ENCODE measurements around the gene KL. TPM values are rescaled to one million over a fixed set of nuclear protein-coding genes. Genes with fewer than 3 reads are reported as not detected.

The KL gene
- polyA plus RNA-seq, 2 of the 4 experiments (the other 2 are of a cell fraction), result 0.01 TPM; not detected in 1

GRCh38 chr13:33072282-33072681, 56.1 kb downstream of the KL start:
- no peak for FAIRE-seq
- ChIA-PET CTCF (no interaction called here), POLR2A (no interaction called here)
- TF ChIP-seq POLR2A (IDR thresholded peaks at IDR 0.05; ENCODE audit: low read length) (no peak), E2F6 (IDR thresholded peaks at IDR 0.05; ENCODE audit: borderline replicate concordance, low read depth) (no peak), CEBPB (IDR thresholded peaks at IDR 0.05) (no peak)
- Histone ChIP-seq H3K27ac (no peak overlapping the region), H3K4me2 (no peak overlapping the region), H3K9me3 (no peaks in the 10 kb centered on the region), H3K4me3 (no peak overlapping the region), H3K4me1 (no peaks in the 10 kb centered on the region)
- no peak for DNase-seq (ENCODE audit: low read depth in 1 of 2, low spot score in 1 of 2)
- 87% methylated on average over 2 of the region's 2 CpGs for WGBS (ENCODE audit: missing lambda C conversion rate)
- no peak for ATAC-seq

GRCh38 chr13:33072759-33073158, 56.5 kb downstream of the KL start:
- Histone ChIP-seq H3K4me3 (no peak overlapping the region), H3K27ac (no peak overlapping the region), H3K4me2 (no peak overlapping the region), H3K4me1 (no peaks in the 10 kb centered on the region), H3K9me3 (no peaks in the 10 kb centered on the region)
- no peak for DNase-seq (ENCODE audit: low read depth in 1 of 2, low spot score in 1 of 2)
- FAIRE-seq, result no peak
- ChIA-PET POLR2A (no interaction called here), CTCF (no interaction called here)
- no peak for ATAC-seq
- WGBS (ENCODE audit: missing lambda C conversion rate), result 91% methylated on average over 1 of the region's 1 CpG
- no peak for TF ChIP-seq HDAC2 (IDR thresholded peaks at IDR 0.05)
- no peak for TF ChIP-seq POLR2AphosphoS2 (conservative IDR thresholded peaks at IDR 0.05; ENCODE audit: low read length)
- TF ChIP-seq RAD21 (conservative IDR thresholded peaks at IDR 0.05 in 1 of 2, IDR thresholded peaks at IDR 0.05 in 1 of 2), result no peak
- TF ChIP-seq RCOR1 (IDR thresholded peaks at IDR 0.05; ENCODE audit: low read depth, low read length), result no peak
- no peak for TF ChIP-seq FOSB (CRISPR knock-in tag; IDR thresholded peaks at IDR 0.05)
- no peak for TF ChIP-seq REST (IDR thresholded peaks at IDR 0.05)
- no peak for TF ChIP-seq CHD2 (IDR thresholded peaks at IDR 0.05; ENCODE audit: low read length, partially characterized antibody)
- no peak for TF ChIP-seq USF2 (IDR thresholded peaks at IDR 0.05)
- TF ChIP-seq HMGXB4 (CRISPR knock-in tag; IDR thresholded peaks at IDR 0.05; ENCODE audit: borderline replicate concordance), result no peak

- ATAC-seq, result no peak
- no peak overlapping the region for H3K27ac ChIP-seq
- 43% methylated on average over 3 of the region's 3 CpGs for WGBS (ENCODE audit: missing lambda C conversion rate)
- no peak for TF ChIP-seq POLR2AphosphoS2 (conservative IDR thresholded peaks at IDR 0.05; ENCODE audit: low read length)
- peak; percentile 19 for TF ChIP-seq MAFK (IDR thresholded peaks at IDR 0.05; ENCODE audit: partially characterized antibody)
- H3K4me3 ChIP-seq, result no peak overlapping the region
- ChIA-PET POLR2A (no interaction called here), CTCF (no interaction called here)
- H3K9me3 ChIP-seq, result no peaks in the 10 kb centered on the region
- no peak overlapping the region for H3K4me2 ChIP-seq
- no peak for FAIRE-seq
- no peaks in the 10 kb centered on the region for H3K4me1 ChIP-seq
- DNase-seq (ENCODE audit: low read depth in 1 of 2, low spot score in 1 of 2), result no peak
Measured at GRCh38 chr13:33073338-33073737, 57.1 kb downstream of the KL start.

All from A549 (cell line).